ENCODE results near the gene ELK1. TPM values are rescaled to one million over a fixed set of nuclear protein-coding genes. Genes with fewer than 3 reads are reported as not detected.

Gene ELK1
- total RNA-seq, 6 experiments from 2014 or later, result 14.8 to 23.9 (median 19.7) TPM

GRCh38 chrX:47649271-47649670 is 1.1 kb downstream of the ELK1 start:
- Histone ChIP-seq H3K27ac (peak overlapping the region in 2 of 3 donors; percentile 47 to 78), H3K4me3 (peak overlapping the region; percentile 24 to 58 (median 50)), H3K27me3 (no peaks in the 10 kb centered on the region), H3K4me1 (peaks cover 0 to 4% (median 0%) of the 10 kb centered on the region in 4 donors), H3K36me3 (no peaks in the 10 kb centered on the region), H3K9me3 (no peaks in the 10 kb centered on the region)
- TF ChIP-seq POLR2A (IDR thresholded peaks at IDR 0.05), result no peak
- no peak for TF ChIP-seq CTCF (IDR thresholded peaks at IDR 0.05)
- DNase-seq (no peak), ATAC-seq (no peak)
- 28% methylated on average over 8 of the region's 8 CpGs for WGBS (ENCODE audit: insufficient coverage, low coverage, low lambda C conversion rate, missing lambda C conversion rate)
- intact Hi-C loops (cut with DNase I), result no loop called here

GRCh38 chrX:47648376-47648775 is 2.0 kb downstream of the ELK1 start:
- Histone ChIP-seq H3K27ac (peak overlapping the region in 1 of 3 donors; percentile 8), H3K4me3 (no peak overlapping the region), H3K27me3 (no peaks in the 10 kb centered on the region), H3K4me1 (peaks cover 0 to 4% (median 0%) of the 10 kb centered on the region in 4 donors), H3K36me3 (no peaks in the 10 kb centered on the region), H3K9me3 (no peaks in the 10 kb centered on the region)
- WGBS (ENCODE audit: insufficient coverage, low coverage, low lambda C conversion rate, missing lambda C conversion rate), result 52% methylated on average over 2 of the region's 2 CpGs
- ATAC-seq (no peak), DNase-seq (no peak)
- intact Hi-C loops (cut with DNase I), result no loop called here
- TF ChIP-seq CTCF (IDR thresholded peaks at IDR 0.05) (no peak), POLR2A (IDR thresholded peaks at IDR 0.05) (no peak)

GRCh38 chrX:47646636-47647035 is 3.7 kb downstream of the ELK1 start:
- DNase-seq (no peak), ATAC-seq (no peak)
- H3K27ac ChIP-seq, result no peak overlapping the region
- no peaks in the 10 kb centered on the region for H3K9me3 ChIP-seq
- H3K36me3 ChIP-seq, result no peaks in the 10 kb centered on the region
- TF ChIP-seq POLR2A (IDR thresholded peaks at IDR 0.05) (no peak), CTCF (IDR thresholded peaks at IDR 0.05) (no peak)
- no peak overlapping the region for H3K4me3 ChIP-seq
- 32% methylated on average over 5 of the region's 6 CpGs for WGBS (ENCODE audit: insufficient coverage, low coverage, low lambda C conversion rate, missing lambda C conversion rate)
- H3K27me3 ChIP-seq, result no peaks in the 10 kb centered on the region
- H3K4me1 ChIP-seq, result peaks cover 0 to 4% (median 0%) of the 10 kb centered on the region in 4 donors
- intact Hi-C loops (cut with DNase I), result no loop called here

- ATAC-seq, result peak; percentile 37 to 57 (median 46)
Measured at GRCh38 chrX:47645530-47645929, 4.8 kb downstream of the ELK1 start.

More at GRCh38 chrX:47645530-47645929, 4.8 kb downstream of the ELK1 start:
- Histone ChIP-seq H3K4me3 (no peak overlapping the region), H3K9me3 (no peaks in the 10 kb centered on the region), H3K36me3 (peaks cover 0 to 7% (median 0%) of the 10 kb centered on the region in 4 donors), H3K27ac (peak overlapping the region in 2 of 3 donors; percentile 36 to 58), H3K27me3 (no peaks in the 10 kb centered on the region), H3K4me1 (peaks cover 0 to 4% (median 0%) of the 10 kb centered on the region in 4 donors)
- TF ChIP-seq CTCF (IDR thresholded peaks at IDR 0.05), result no peak
- no peak for TF ChIP-seq POLR2A (IDR thresholded peaks at IDR 0.05)
- 59% methylated on average over 3 of the region's 10 CpGs for WGBS (ENCODE audit: insufficient coverage, low coverage, low lambda C conversion rate, missing lambda C conversion rate)
- no peak for DNase-seq
- intact Hi-C loops (cut with DNase I), result no loop called here

All from right lobe of liver (tissue), 6 donors.